HCT116 (cell line): ENCODE measurements around the gene SCN2B. TPM values are rescaled to one million over a fixed set of nuclear protein-coding genes. Genes with fewer than 3 reads are reported as not detected.

Experiments
- ATAC-seq: fragments of 200-7000 bp; cut with Tn5 transposase; 2 replicates; pipeline ENCODE4 v1.9.1; 2020; ENCODE audit warnings: mild to moderate bottlenecking, moderate library complexity
- BruUV-seq: library from RNA; stranded (reverse); fragments of 400-500 nt; replicated peaks from 2 replicates; lab custom pipeline; 2021; lab: Mats Ljungman, UMichigan
- CTCF ChIA-PET: fragments of 300-600 bp; sonication (Branson Sonifier 250); formaldehyde crosslinking; loops from one replicate; lab custom pipeline; 2021; ENCODE audit warnings: antibody characterized with exemption; lab: Charles Lee
- POLR2A ChIA-PET: fragments of 300-600, 350-600 bp; sonication (Branson Sonifier 250); formaldehyde crosslinking; loops from one replicate; lab custom pipeline; 2021; ENCODE audit warnings: antibody characterized with exemption; lab: Charles Lee
- RAD21 ChIA-PET, 2 experiments: fragments of 300-600 bp; sonication (Branson Sonifier 250); formaldehyde crosslinking; loops; one replicate each; lab custom pipeline; 2023; ENCODE audit warnings: low total read pairs in 2 of 2; ENCODE audit not compliant: uncharacterized antibody in 2 of 2, unreplicated experiment in 2 of 2, low non-redundant PET in 1 of 2; lab: Charles Lee
- DNase-seq: peaks from one replicate; pipeline ENCODE4 v3.0.0-alpha.2; 2010; ENCODE audit warnings: low read depth, low spot score
- H2AFZ ChIP-seq: fragments of 200-600 bp; shearing (Covaris generic), sonication (generic); 2 replicates; pipeline ENCODE4 v1.6.1; 2017; ENCODE audit warnings: low read depth, mixed run types, mixed read lengths, antibody characterized with exemption, low read length; ENCODE audit not compliant: poor library complexity, severe bottlenecking
- H3K27ac ChIP-seq: 2 replicates; pipeline ENCODE4 v1.5.1; 2012; ENCODE audit warnings: low read depth, low read length
- H3K27me3 ChIP-seq: fragments of 200-600 bp; sonication (generic); 2 replicates; pipeline ENCODE4 v1.6.1; 2016; ENCODE audit warnings: mixed run types, low read length, mixed read lengths; ENCODE audit not compliant: insufficient read depth
- H3K36me3 ChIP-seq, 2 experiments: fragments of 200-500 bp in 1 of 2; fragments of 200-600 bp in 1 of 2; sonication (Bioruptor generic) in 1 of 2; sonication (generic) in 1 of 2; 2 replicates each; pipeline versions ENCODE4 v1.5.1 to v1.6.1; 2014 to 2016; ENCODE audit warnings: low read length in 2 of 2, inconsistent platforms in 1 of 2, mixed read lengths in 1 of 2, mixed run types in 1 of 2; ENCODE audit not compliant: insufficient read depth in 2 of 2, control insufficient read depth in 1 of 2
- H3K4me1 ChIP-seq, 2 experiments: fragments of 200-600 bp in 1 of 2; sonication (generic) in 1 of 2; 2 replicates each; pipeline versions ENCODE4 v1.5.1 to v1.6.1; 2012 to 2017; ENCODE audit warnings: low read length in 2 of 2, inconsistent platforms in 1 of 2, mild to moderate bottlenecking in 1 of 2, mixed read lengths in 1 of 2, mixed run types in 1 of 2, moderate library complexity in 1 of 2; ENCODE audit not compliant: insufficient read depth in 2 of 2, control insufficient read depth in 1 of 2
- H3K4me2 ChIP-seq: fragments of 200-600 bp; sonication (generic); 2 replicates; pipeline ENCODE4 v1.6.1; 2017; ENCODE audit warnings: mixed run types, low read length, mixed read lengths
- H3K4me3 ChIP-seq, 2 experiments: fragments of 200-600 bp in 1 of 2; sonication (generic) in 1 of 2; replicated peaks in 1 of 2; 2 replicates each; pipeline ENCODE4 v1.5.1; 2011 to 2016; ENCODE audit warnings: low read length in 2 of 2, control low read depth in 1 of 2, low read depth in 1 of 2, mild to moderate bottlenecking in 1 of 2, mixed read lengths in 1 of 2, mixed run types in 1 of 2
- H3K79me2 ChIP-seq: fragments of 200-600 bp; sonication (generic); 2 replicates; pipeline ENCODE4 v1.6.1; 2017; ENCODE audit warnings: mild to moderate bottlenecking, mixed run types, low read length, moderate library complexity, mixed read lengths; ENCODE audit not compliant: insufficient read depth
- H3K9ac ChIP-seq: fragments of 200-600 bp; sonication (generic); 2 replicates; pipeline ENCODE4 v1.6.1; 2016; ENCODE audit warnings: low read length, mixed read lengths
- H3K9me2 ChIP-seq: fragments of 200-600 bp; sonication (generic), shearing (Covaris generic); 2 replicates; pipeline ENCODE4 v1.6.1; 2017; ENCODE audit warnings: mixed run types, mild to moderate bottlenecking, moderate library complexity; ENCODE audit not compliant: insufficient read depth
- H3K9me3 ChIP-seq, 2 experiments: fragments of 200-500 bp in 1 of 2; fragments of 200-600 bp in 1 of 2; sonication (Bioruptor generic) in 1 of 2; sonication (generic) in 1 of 2; 2 replicates each; pipeline ENCODE4 v1.6.1; 2014 to 2017; ENCODE audit warnings: low read length in 2 of 2, mixed read lengths in 2 of 2, inconsistent platforms in 1 of 2, low read depth in 1 of 2, mild to moderate bottlenecking in 1 of 2, mixed run types in 1 of 2, moderate library complexity in 1 of 2; ENCODE audit not compliant: control insufficient read depth in 1 of 2, insufficient read depth in 1 of 2
- H4K20me1 ChIP-seq: fragments of 200-600 bp; sonication (generic), shearing (Covaris generic); 2 replicates; pipeline ENCODE4 v1.6.1; 2017; ENCODE audit warnings: mixed run types, mild to moderate bottlenecking, moderate library complexity; ENCODE audit not compliant: insufficient read depth
- EGR1 ChIP-seq: IDR thresholded peaks from 2 replicates; pipeline ENCODE4 v1.6.1; 2012; ENCODE audit warnings: low read depth
- EZH2 ChIP-seq: fragments of 200-600 bp; sonication (generic); IDR thresholded peaks from 2 replicates; pipeline ENCODE4 v1.6.1; 2017; ENCODE audit warnings: antibody characterized with exemption, mixed run types
- FOSL1 ChIP-seq: IDR thresholded peaks from 2 replicates; pipeline ENCODE4 v1.6.1; 2012; ENCODE audit warnings: low read depth
- intact Hi-C: fragments of 100-400 bp; cut with micrococcal nuclease; formaldehyde crosslinking; loops from 2 replicates; pipeline ENCODE4 v1.10.0; 2022
- total RNA-seq: library from RNA; stranded (reverse); gene quantifications from one replicate; pipeline ENCODE4 v1.2.1, GENCODE V29; 2021; ENCODE audit not compliant: unreplicated experiment
- TF ChIP-seq, protein P1 (sequence below): IDR thresholded peaks from 2 replicates; pipeline ENCODE4 v1.6.1; 2012
- TF ChIP-seq, protein P2 (sequence below): IDR thresholded peaks from 2 replicates; pipeline ENCODE4 v1.6.1; 2011; ENCODE audit warnings: mild to moderate bottlenecking, low read length, moderate library complexity; ENCODE audit not compliant: insufficient replicate concordance; ENCODE audit errors: extremely low read depth

The SCN2B gene
- total RNA-seq, 1 experiment from 2014 or later, result not detected

DNA sequence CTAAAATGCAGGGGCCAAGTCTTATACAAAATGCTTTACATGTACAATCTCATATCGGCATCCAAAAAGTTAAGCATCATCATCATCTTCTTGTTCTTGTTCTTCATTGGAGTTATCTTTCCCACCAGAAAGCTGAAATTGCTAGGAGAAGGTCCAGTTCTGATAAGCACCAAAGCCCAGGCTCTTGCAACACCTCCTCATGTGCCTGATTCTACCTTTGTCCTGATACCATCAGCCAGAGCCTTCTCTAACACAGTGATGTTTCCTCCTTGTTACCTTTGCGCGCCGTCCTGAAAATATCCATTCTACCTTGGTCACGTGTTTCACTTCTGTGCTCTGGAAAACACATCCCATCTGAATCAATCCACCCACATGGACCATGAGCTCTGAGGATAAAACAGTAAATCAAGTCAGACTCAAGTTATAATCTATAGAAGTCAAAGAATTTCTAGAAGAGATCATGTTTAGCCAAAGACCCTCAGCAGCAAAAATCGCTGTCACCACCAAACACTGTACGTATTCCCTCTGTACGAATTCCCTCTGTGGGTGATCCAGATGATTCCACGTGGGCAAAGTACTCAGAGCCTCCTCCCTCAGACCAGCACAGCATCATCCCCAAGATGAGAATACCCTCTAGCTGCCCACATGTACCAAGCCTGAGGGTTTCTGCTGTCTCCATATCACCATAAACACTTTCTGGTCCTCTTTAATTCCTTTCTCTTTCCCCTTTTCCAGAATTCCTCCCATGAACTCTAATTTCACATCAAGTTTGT lies 29.4 kb upstream of the SCN2B start:
- DNase-seq (no peak), ATAC-seq (no peak)
- no peak overlapping the region for H3K9ac ChIP-seq
- no peaks in the 10 kb centered on the region for H3K27me3 ChIP-seq
- H3K9me3 ChIP-seq, result no peaks in the 10 kb centered on the region
- H3K79me2 ChIP-seq, result no peaks in the 10 kb centered on the region
- H3K9me2 ChIP-seq, result no peaks in the 10 kb centered on the region
- no TSS peak for BruUV-seq
- H4K20me1 ChIP-seq, result no peaks in the 10 kb centered on the region
- no peaks in the 10 kb centered on the region for H3K36me3 ChIP-seq
- no peak overlapping the region for H3K4me3 ChIP-seq
- intact Hi-C loops, result no loop called here
- H3K4me1 ChIP-seq, result no peaks in the 10 kb centered on the region
- no peak overlapping the region for H3K27ac ChIP-seq
- ChIA-PET POLR2A (no interaction called here), CTCF (interaction anchor here (0.9 kb wide), 1 partner anchor 7 kb away, joined by 5 read pairs; no protein-coding TSS in a partner anchor), RAD21 (no interaction called here)
- no peak overlapping the region for H3K4me2 ChIP-seq
- H2AFZ ChIP-seq, result no peak overlapping the region
- TF ChIP-seq EZH2 (no peak), FOSL1 (no peak), EGR1 (no peak)
- TF ChIP-seq, protein P1, sequence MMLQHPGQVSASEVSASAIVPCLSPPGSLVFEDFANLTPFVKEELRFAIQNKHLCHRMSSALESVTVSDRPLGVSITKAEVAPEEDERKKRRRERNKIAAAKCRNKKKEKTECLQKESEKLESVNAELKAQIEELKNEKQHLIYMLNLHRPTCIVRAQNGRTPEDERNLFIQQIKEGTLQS, result no peak
- TF ChIP-seq, protein P2, sequence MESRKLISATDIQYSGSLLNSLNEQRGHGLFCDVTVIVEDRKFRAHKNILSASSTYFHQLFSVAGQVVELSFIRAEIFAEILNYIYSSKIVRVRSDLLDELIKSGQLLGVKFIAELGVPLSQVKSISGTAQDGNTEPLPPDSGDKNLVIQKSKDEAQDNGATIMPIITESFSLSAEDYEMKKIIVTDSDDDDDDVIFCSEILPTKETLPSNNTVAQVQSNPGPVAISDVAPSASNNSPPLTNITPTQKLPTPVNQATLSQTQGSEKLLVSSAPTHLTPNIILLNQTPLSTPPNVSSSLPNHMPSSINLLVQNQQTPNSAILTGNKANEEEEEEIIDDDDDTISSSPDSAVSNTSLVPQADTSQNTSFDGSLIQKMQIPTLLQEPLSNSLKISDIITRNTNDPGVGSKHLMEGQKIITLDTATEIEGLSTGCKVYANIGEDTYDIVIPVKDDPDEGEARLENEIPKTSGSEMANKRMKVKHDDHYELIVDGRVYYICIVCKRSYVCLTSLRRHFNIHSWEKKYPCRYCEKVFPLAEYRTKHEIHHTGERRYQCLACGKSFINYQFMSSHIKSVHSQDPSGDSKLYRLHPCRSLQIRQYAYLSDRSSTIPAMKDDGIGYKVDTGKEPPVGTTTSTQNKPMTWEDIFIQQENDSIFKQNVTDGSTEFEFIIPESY, result no peak
